LNCAP (cell line): ENCODE data around the gene NCKAP5.

ENCODE experiments used
- TF ChIP-seq, protein P1 (sequence below): fragments of 450-650 bp; IDR thresholded peaks from 2 replicates; pipeline ENCODE4 v1.5.1; 2017; ENCODE audit warnings: mild to moderate bottlenecking

Gene NCKAP5

GRCh38 chr2:133266926-133267590 lies 301.2 kb downstream of the NCKAP5 start:
- TF ChIP-seq, protein P1, sequence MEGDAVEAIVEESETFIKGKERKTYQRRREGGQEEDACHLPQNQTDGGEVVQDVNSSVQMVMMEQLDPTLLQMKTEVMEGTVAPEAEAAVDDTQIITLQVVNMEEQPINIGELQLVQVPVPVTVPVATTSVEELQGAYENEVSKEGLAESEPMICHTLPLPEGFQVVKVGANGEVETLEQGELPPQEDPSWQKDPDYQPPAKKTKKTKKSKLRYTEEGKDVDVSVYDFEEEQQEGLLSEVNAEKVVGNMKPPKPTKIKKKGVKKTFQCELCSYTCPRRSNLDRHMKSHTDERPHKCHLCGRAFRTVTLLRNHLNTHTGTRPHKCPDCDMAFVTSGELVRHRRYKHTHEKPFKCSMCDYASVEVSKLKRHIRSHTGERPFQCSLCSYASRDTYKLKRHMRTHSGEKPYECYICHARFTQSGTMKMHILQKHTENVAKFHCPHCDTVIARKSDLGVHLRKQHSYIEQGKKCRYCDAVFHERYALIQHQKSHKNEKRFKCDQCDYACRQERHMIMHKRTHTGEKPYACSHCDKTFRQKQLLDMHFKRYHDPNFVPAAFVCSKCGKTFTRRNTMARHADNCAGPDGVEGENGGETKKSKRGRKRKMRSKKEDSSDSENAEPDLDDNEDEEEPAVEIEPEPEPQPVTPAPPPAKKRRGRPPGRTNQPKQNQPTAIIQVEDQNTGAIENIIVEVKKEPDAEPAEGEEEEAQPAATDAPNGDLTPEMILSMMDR, result no peak

DNA sequence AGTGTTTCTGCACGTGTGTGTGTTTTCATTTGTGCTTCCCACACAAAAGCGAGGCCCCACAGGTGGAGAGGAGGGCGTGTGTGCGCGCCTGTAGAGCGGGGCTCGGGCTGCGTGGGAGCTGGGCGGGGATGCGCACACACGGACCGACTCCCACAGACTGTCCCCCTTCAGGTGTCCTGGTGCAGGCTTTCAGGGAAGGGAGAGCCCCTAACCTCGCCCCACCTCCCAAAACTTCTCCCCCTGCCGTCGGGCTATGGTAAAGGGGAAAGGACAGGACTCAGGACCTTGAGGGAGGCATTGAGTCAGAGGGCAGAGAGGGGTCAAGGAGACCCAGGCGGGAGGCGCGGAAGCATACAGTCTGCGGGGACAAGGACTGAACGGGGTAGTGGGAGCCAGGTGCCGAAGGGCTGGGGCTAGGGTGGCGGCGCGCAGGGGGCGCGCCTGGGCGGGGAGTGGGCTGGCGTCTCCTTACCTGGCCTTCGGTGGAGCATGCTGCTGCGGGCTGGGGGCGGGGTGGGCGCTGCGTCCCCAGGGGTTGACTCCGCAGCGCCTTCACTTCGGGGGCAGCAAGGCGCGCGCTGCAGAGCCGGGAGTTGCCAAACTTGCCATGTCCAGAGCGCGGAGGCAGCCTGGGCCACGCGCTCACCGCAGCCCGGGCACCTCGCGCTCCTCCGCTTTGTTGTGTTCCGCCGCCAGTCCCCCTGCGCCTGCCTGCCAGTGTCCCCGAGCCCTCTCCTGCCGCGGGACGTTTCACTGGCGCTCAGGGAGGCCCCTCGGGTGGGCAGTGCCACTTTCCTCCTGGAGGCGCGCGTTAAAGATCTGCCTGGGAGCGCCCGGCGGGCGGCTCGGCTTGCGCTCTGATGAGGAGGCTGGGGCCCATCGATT lies 302.0 kb downstream of the NCKAP5 start:
- TF ChIP-seq, protein P1, result no peak

DNA sequence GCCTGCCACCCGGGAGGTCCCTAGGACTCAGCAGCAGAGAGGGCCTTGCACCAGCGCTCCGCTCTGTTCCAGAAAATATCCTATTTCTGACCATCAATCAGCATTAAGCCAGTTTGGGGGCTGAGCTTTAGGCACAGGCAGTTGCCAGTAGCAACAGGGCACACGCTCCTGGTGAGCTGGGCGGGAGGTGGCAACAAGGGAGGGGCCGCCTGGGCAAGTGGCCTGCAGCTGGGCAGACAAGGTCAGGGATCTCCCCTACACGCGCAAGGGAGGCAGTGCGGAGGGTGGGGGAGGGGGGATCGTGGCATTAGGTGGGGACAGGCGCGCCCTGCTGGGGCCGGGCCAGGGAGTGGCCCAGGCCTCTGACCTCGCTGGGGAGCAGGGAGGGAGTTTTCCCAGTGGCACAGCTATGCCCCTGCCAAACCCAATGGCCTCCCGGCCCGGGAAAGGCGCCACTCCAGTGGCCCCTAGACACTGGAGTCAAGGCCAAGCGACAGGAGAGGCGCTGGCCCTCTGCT lies 302.8 kb downstream of the NCKAP5 start:
- TF ChIP-seq, protein P1, result no peak

GRCh38 chr2:133264989-133265401 lies 303.3 kb downstream of the NCKAP5 start:
- TF ChIP-seq, protein P1, result no peak

DNA sequence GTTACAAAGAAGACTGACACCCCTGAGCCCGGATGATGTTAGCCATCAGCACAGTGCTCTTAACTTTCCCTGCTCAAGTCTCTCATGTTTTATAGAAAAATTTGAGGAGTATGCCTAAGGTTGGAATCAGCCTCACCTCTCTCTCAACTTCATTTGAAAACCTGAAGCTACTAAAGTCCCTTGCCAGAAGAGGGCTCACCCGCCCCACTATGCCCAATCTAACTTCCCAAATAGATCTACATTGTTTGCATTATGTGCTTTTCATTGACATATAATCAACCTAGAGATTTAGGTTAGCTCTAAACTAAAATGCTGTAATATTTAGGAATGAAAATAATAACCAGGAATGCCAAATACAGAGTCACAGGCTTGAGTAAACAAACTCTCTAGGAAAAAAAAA lies 305.4 kb downstream of the NCKAP5 start:
- TF ChIP-seq, protein P1, result peak; percentile 36; the same call in 1 of the 2 replicates

DNA sequence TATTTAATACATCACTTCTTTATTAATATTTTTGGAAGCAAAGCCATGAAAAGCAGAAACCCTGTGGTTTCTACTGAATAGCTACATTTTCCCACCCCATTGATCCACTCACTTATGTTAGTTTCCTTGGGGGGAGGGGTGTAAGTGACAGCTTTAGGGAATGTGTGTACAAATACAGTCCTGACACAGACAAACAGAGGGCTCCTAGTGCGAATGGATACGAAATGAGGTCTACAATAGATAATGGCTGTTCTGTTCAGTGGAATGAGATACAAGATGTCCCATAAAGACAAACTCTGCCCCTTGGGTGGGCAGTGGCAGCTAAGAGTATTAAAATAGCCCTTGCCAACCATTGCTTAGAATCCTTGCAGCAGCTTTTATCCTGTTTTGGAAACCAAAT lies 312.9 kb downstream of the NCKAP5 start:
- TF ChIP-seq, protein P1, result no peak

DNA sequence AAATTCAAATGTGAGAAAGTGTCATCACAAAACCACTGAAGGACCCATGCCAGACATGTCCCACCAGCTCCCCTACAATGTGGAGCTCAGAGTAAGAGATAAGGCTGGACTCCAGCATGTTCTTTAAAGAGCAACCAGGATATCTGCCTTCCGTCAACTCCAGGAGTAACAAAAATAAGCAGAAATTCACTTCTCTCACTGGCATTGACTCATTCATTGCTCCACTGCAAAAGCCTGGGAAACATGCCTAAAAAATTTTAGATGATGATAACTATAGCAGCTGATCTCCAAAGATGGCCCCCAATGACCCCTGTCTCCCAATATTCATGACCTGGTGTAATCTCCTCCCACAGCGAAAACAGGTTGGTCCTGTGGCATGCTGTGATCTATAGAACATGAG lies 314.5 kb downstream of the NCKAP5 start:
- TF ChIP-seq, protein P1, result no peak
